ENCODE data around the gene HOXB8.

DNA sequence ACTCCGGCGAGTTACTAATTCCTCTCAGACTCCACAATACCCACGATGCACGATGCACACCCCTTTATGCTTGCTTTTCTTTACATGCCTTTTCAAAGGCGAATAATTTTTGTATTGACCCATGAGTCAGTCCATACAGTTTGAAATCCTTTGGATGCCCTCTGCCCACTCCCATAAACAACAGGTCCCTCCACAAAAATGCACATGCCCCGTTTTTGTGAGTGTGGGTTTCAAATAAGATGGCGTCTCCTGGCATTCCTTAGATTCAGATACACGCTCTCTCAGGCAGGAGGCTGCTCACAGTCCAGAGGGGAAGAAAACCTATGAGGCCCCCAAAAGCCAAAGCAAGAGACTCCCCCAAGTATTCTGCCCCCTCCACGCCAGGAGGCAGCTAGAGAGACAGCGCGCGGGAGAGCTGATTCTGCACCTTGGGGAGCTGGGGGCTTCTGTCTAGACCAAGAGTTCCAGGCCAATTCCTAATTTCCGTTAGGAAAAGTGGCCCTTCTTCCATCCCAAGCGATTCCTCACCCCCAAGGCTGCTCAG is 30.6 kb upstream of the HOXB8 start:
- TF ChIP-seq, protein P1, sequence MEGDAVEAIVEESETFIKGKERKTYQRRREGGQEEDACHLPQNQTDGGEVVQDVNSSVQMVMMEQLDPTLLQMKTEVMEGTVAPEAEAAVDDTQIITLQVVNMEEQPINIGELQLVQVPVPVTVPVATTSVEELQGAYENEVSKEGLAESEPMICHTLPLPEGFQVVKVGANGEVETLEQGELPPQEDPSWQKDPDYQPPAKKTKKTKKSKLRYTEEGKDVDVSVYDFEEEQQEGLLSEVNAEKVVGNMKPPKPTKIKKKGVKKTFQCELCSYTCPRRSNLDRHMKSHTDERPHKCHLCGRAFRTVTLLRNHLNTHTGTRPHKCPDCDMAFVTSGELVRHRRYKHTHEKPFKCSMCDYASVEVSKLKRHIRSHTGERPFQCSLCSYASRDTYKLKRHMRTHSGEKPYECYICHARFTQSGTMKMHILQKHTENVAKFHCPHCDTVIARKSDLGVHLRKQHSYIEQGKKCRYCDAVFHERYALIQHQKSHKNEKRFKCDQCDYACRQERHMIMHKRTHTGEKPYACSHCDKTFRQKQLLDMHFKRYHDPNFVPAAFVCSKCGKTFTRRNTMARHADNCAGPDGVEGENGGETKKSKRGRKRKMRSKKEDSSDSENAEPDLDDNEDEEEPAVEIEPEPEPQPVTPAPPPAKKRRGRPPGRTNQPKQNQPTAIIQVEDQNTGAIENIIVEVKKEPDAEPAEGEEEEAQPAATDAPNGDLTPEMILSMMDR (IDR thresholded peaks at IDR 0.05), result no peak
- TF ChIP-seq POLR2A (IDR thresholded peaks at IDR 0.05) (no peak), EP300 (IDR thresholded peaks at IDR 0.05) (no peak), POLR2AphosphoS5 (IDR thresholded peaks at IDR 0.05) (no peak)

All from upper lobe of left lung (tissue), 4 donors.